Coronary artery (tissue), 2 donors: Measurements from ENCODE around the gene TANC1.

Experiments
- DNase-seq: peaks from one replicate; pipeline ENCODE4 v3.0.0-alpha.2; 2017; ENCODE audit warnings: low spot score
- H3K27ac ChIP-seq, 2 donors: fragments of 200-600 bp; sonication (generic); one replicate each; pipeline ENCODE4 v1.5.1; 2016 to 2019
- H3K4me3 ChIP-seq: fragments of 200-600 bp; sonication (generic); 2 replicates; pipeline ENCODE4 v1.5.1; 2016; ENCODE audit warnings: mild to moderate bottlenecking, moderate library complexity
- TF ChIP-seq, protein P1 (sequence below): fragments of 200-600 bp; sonication (generic); IDR thresholded peaks from one replicate; pipeline ENCODE4 v1.5.1; 2019; ENCODE audit warnings: antibody characterized with exemption

The TANC1 gene

DNA sequence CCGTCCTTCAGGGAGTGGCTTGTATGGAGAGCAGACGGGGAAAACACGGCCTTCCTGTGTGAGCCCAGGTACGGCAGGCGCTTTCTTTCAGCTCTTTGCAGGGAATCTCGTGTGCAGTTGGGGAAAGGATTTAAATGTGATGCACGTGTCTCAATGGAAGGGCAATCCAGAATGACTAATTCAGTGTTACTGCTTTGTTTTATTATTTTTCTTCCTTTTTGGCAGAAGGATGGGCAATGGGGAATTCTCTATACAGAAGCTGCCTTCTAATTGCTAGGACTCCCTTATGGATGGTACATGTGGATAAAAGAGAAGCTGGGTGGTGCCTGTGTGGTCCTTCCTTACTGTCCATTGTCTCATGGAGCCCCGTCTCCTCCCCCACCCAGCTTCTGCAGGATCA, 210.7 kb downstream of the TANC1 start:
- Histone ChIP-seq H3K4me3 (no peak overlapping the region), H3K27ac (no peak overlapping the region)
- TF ChIP-seq, protein P1, sequence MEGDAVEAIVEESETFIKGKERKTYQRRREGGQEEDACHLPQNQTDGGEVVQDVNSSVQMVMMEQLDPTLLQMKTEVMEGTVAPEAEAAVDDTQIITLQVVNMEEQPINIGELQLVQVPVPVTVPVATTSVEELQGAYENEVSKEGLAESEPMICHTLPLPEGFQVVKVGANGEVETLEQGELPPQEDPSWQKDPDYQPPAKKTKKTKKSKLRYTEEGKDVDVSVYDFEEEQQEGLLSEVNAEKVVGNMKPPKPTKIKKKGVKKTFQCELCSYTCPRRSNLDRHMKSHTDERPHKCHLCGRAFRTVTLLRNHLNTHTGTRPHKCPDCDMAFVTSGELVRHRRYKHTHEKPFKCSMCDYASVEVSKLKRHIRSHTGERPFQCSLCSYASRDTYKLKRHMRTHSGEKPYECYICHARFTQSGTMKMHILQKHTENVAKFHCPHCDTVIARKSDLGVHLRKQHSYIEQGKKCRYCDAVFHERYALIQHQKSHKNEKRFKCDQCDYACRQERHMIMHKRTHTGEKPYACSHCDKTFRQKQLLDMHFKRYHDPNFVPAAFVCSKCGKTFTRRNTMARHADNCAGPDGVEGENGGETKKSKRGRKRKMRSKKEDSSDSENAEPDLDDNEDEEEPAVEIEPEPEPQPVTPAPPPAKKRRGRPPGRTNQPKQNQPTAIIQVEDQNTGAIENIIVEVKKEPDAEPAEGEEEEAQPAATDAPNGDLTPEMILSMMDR, result no peak
- DNase-seq, result no peak

DNA sequence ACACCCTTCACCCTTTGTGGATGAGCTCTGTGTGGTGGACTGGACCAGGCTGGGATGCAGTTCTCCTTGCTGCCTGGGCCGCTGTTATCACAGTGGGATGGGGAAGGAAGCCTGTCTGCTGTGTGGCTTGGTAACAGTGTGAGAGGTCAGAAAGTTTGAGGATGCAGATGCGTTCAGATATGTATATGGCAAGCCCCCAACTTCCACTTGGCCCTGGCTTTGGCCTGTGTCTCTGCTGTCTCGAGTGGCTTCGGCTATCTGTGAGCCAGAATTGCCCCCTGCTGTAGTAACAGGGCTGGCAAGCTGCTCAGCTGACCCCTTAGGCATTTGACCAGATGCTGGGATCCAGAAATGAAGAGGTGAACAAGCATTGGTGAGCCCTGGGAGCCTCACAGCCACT, 211.3 kb downstream of the TANC1 start:
- TF ChIP-seq, protein P1, result no peak
- DNase-seq, result no peak
- Histone ChIP-seq H3K27ac (no peak overlapping the region), H3K4me3 (no peak overlapping the region)

DNA sequence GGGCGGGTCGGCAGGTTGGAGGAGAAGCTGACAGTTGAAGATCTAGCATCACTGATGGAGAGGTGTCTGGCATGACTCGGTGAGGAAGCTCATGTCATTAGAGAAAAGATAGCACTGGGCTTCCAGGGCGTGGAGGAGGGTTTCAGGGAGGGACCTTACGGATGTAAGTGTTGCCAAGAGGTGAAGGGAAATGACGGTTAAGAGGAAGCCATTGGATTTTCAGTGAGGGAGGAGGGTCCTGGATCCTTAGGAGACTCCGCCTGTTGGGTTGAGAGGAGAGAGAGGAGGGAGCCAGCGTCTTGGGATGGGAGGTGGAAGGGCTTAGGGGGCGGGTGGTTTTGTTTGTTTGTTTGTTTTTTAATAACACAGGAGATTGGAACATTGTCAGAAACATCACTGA, 214.9 kb downstream of the TANC1 start:
- DNase-seq, result no peak
- Histone ChIP-seq H3K27ac (no peak overlapping the region), H3K4me3 (no peak overlapping the region)
- TF ChIP-seq, protein P1, result no peak

DNA sequence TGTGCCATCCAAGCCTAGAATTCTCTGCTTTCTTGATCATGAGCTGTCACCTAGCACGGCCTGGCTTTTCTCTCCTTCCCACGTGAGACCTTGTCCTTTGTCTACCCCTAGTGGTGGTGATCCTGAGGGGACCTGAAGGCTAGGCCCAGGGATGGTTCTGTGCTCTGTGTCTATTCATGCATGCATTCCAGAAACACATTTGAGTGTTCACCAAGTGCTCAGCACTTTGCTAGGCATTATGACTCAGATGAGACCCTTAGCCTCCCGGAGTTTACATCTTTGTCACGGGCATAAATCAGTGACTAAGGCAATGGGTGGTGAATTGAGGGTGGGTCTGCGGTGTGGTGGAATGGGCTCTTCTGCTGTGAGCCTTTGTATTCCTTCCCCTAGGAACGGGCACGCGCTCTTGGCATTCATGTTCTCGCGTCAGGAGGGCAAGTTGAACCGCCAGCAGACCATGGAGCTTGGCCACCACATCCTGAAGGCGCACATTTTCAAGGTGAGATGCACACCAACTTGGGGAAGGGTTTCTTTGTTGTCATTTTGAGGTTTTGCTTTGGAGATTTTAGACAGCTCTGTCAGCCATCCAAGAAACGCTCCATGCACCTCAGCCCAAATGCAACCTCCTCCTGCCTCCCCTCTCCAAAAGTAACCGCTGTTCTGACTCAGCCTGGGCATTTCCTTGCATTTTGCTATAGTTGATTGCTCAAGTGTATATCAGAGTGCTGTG, 217.1 kb downstream of the TANC1 start:
- TF ChIP-seq, protein P1, result no peak
- H3K4me3 ChIP-seq, result no peak overlapping the region
- no peak for DNase-seq
- no peak overlapping the region for H3K27ac ChIP-seq

GRCh38 chr2:159186462-159186861, 218.0 kb downstream of the TANC1 start:
- Histone ChIP-seq H3K4me3 (no peak overlapping the region), H3K27ac (no peak overlapping the region)
- DNase-seq, result no peak
- TF ChIP-seq, protein P1, result no peak

DNA sequence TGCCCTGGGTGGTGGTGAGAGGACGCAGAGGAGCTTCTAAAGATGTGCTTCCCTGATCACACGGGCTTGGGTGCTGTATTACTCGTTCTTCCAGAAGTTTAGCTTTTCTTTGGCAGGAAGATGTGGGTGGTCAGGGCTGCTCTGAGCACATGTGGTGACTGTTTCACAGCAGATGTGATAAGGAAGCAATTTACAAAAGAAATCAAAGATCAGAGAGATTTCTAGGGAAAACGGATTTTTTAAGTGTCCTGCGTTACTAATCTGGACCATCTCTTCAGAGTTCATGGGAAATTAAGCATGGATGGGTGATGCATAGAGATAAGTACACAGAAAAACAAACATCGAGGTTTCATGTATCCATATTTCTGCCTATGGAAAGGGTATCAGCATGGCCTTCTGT, 218.7 kb downstream of the TANC1 start:
- no peak overlapping the region for H3K4me3 ChIP-seq
- DNase-seq, result no peak
- TF ChIP-seq, protein P1, result no peak
- no peak overlapping the region for H3K27ac ChIP-seq

DNA sequence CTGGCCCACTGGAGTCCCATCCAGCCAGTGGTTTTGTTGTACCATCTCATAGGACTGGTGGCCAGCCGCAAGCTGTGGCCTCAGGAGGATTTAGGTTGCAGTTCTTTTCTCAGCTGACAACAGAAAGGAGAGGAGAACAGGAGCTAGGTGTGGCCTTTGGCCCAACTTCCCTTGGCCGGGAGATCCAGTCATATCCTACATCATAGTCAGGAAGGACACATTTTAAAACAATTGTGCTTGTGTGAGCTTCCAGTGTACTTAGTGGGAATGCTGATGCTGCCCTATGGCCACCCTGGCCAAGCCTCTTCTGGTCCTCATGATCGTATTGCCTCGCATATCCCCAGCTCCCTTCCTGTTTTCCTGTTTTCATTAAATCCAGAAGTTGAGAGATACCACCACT, 220.0 kb downstream of the TANC1 start:
- TF ChIP-seq, protein P1, result no peak
- no peak for DNase-seq
- no peak overlapping the region for H3K4me3 ChIP-seq
- H3K27ac ChIP-seq, result no peak overlapping the region
